SK-N-MC (cell line): ENCODE measurements around the gene BANF1.

Experiments
- DNase-seq: peaks from one replicate; pipeline ENCODE4 v3.0.0-alpha.2; 2011; ENCODE audit warnings: low read depth, low spot score
- H3K27ac ChIP-seq: fragments of 200-600 bp; sonication (generic); 2 replicates; pipeline ENCODE4 v1.5.1; 2016; ENCODE audit warnings: mixed run types
- H3K36me3 ChIP-seq: fragments of 200-600 bp; sonication (generic); 2 replicates; pipeline ENCODE4 v1.6.1; 2017; ENCODE audit warnings: antibody characterized with exemption, low read length, mixed read lengths; ENCODE audit not compliant: insufficient read depth
- H3K4me3 ChIP-seq: fragments of 200-600 bp; sonication (generic); 2 replicates; pipeline ENCODE4 v1.5.1; 2016
- H3K9ac ChIP-seq: fragments of 200-600 bp; sonication (generic); 2 replicates; pipeline ENCODE4 v1.8.0; 2017; ENCODE audit warnings: mixed run types, mixed read lengths; ENCODE audit not compliant: insufficient read length
- H3K9me3 ChIP-seq: fragments of 200-600 bp; sonication (generic); 2 replicates; pipeline ENCODE4 v1.6.1; 2017; ENCODE audit warnings: low read depth, mild to moderate bottlenecking, antibody characterized with exemption, low read length, moderate library complexity, mixed read lengths
- EZH2 ChIP-seq: fragments of 200-600 bp; sonication (generic); IDR thresholded peaks from one replicate; pipeline ENCODE4 v1.6.1; 2017; ENCODE audit warnings: antibody characterized with exemption
- FOXP2 ChIP-seq: optimal IDR thresholded peaks from 2 replicates; pipeline ENCODE3; 2011; ENCODE audit warnings: mild to moderate bottlenecking, moderate library complexity; ENCODE audit not compliant: insufficient read depth; ENCODE audit errors: extremely low read length, control extremely low read depth
- POLR2AphosphoS5 ChIP-seq: IDR thresholded peaks from 2 replicates; pipeline ENCODE4 v1.6.1; 2012; ENCODE audit warnings: mild to moderate bottlenecking, low read depth, low read length, borderline replicate concordance

BANF1 gene

DNA sequence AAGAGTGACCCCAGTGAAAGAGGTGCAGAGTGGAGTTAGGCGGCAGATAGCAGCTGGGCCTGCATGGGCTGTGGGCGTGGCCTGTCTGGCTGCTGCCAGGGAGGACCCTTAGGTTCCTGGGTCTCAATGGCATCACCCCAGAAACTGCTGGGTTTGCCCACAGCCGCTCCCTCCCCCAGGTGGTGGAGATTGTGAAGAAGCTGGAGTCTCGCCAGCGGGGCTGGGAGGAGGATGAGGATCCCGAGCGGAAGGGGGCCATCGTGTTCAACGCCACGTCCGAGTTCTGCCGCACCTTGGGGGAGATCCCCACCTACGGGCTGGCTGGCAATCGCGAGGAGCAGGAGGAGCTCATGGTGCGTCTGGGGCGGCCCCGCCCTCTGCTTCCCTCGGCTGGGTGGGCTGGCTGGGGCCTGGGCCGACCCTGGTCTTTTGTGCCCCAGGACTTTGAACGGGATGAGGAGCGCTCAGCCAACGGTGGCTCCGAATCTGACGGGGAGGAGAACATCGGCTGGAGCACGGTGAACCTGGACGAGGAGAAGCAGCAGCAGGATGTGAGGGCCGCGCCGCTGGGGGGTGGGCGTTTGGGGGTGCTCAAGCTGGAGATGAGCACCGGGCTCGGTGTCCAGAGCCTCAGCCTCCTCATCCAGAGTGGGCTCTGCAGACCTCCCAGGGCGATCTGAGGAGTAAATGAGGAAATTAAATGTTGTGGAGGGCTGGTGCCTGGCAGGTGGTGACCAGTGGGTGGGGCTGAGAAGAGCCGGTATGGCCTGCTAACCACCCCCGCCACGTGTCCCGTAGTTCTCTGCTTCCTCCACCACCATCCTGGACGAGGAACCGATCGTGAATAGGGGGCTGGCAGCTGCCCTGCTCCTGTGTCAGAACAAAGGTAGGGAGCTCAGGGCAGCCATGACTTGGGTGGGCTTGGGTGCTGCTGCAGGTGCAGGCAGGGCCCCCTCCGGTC is 25.8 kb upstream of the BANF1 start:
- no peak for DNase-seq
- H3K27ac ChIP-seq = no peak overlapping the region
- H3K4me3 ChIP-seq = no peak overlapping the region
- TF ChIP-seq FOXP2 (no peak), POLR2AphosphoS5 (no peak), EZH2 (no peak)
- H3K9ac ChIP-seq = no peak overlapping the region
- H3K36me3 ChIP-seq = peaks cover 19% of the 10 kb centered on the region; the same call in 1 of the 2 replicates
- H3K9me3 ChIP-seq = no peaks in the 10 kb centered on the region

DNA sequence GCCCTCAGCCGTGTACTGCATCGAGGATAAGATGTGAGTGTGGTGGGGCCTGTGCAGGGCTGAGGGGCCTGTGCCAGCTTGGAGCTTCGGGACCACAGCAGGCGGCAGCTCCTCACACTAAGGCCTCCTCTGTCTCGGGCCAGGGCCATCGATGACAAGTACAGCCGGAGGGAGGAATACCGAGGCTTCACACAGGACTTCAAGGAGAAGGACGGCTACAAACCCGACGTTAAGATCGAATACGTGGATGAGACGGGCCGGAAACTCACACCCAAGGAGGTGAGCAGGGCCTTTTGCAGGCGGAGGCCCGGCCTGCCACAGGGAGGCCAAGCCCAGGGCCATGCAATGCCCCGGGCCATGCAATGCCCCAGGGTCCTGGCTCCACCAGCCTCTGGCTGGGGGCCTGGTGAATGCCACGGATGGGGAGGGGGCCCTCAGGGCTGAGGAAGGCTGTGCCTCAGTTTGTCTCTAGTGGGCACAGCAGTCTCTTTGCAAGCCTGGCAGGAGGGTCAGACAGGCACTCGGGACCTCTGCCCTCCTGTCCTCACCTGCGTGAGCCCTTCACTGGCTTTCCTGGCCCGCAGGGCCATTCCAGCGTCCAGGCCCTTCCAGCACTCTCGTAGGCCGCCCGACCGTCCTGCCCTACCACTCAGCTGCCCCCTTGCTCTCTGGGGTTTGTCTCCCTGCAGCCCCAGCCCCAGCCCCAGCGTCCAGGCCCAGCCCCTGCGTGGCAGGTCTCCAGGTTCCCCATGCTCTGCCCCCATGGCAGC is 24.5 kb upstream of the BANF1 start:
- Histone ChIP-seq H3K9ac (no peak overlapping the region), H3K27ac (no peak overlapping the region), H3K4me3 (no peak overlapping the region), H3K36me3 (peaks cover 19% of the 10 kb centered on the region; the same call in 1 of the 2 replicates), H3K9me3 (no peaks in the 10 kb centered on the region)
- no peak for TF ChIP-seq POLR2AphosphoS5
- no peak for TF ChIP-seq FOXP2
- TF ChIP-seq EZH2 = no peak
- no peak for DNase-seq

DNA sequence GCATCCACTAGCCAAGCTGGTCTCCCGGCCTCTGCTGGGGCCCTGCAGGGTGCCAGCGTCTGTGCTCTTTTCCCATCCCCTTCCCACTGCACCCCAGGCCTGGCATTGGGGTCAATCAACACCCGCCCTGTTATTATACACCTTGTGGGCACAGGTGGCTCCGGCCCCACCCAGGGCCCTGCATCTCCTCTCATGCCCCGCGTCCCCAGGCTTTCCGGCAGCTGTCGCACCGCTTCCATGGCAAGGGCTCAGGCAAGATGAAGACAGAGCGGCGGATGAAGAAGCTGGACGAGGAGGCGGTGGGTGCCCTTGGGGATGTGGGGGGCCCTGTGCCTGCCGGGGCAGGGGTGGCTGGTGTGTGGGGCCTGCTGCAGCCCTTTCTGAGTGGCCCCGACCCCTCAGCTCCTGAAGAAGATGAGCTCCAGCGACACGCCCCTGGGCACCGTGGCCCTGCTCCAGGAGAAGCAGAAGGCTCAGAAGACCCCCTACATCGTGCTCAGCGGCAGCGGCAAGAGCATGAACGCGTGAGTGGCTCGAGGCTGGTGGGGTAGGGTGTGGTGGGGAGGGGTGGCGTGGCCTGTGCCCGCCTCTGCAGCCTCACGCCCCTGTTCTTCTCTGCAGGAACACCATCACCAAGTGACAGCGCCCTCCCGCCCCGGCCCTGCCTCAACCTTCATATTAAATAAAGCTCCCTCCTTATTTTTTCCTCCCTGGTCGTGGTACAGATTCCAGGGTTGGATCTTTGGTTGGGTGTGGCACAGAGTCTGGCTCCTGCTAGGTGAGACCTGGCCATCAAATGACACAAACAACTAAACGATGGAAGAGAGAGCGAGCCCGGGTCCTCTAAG is 23.7 kb upstream of the BANF1 start:
- H3K4me3 ChIP-seq = no peak overlapping the region
- no peak for DNase-seq
- TF ChIP-seq EZH2 = no peak
- TF ChIP-seq FOXP2 = no peak
- TF ChIP-seq POLR2AphosphoS5 = no peak
- H3K9me3 ChIP-seq = no peaks in the 10 kb centered on the region
- no peak overlapping the region for H3K9ac ChIP-seq
- H3K27ac ChIP-seq = no peak overlapping the region
- peaks cover 14% of the 10 kb centered on the region; the same call in 1 of the 2 replicates for H3K36me3 ChIP-seq

DNA sequence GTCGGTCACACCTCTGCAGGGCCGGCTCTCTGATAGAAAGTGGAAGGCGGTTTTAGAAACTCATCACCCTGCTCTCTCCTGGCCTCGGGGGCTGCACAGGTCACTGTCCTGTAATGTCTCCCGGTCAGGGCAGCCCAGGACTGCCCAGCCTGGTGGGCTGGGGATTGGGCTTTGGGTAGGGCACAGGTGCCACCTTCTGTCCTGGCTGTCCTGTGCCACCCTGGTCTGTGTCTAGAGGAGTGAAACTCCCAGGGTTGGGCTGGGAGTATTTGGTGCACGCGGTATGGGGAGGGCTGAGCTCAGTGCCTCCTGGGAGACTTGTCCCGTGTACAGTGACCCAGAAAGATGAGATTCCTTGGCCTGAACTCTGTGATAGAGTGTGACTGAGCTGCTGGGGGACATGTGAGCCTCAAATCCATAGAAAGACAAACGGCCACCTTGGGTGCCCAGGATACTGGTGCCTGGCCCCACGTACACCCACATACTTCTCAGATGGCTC is 23.0 kb upstream of the BANF1 start:
- H3K36me3 ChIP-seq = peaks cover 11% of the 10 kb centered on the region; the same call in 1 of the 2 replicates
- H3K9ac ChIP-seq = no peak overlapping the region
- H3K9me3 ChIP-seq = no peaks in the 10 kb centered on the region
- no peak overlapping the region for H3K4me3 ChIP-seq
- no peak for DNase-seq
- TF ChIP-seq POLR2AphosphoS5 (no peak), FOXP2 (no peak), EZH2 (no peak)
- no peak overlapping the region for H3K27ac ChIP-seq

DNA sequence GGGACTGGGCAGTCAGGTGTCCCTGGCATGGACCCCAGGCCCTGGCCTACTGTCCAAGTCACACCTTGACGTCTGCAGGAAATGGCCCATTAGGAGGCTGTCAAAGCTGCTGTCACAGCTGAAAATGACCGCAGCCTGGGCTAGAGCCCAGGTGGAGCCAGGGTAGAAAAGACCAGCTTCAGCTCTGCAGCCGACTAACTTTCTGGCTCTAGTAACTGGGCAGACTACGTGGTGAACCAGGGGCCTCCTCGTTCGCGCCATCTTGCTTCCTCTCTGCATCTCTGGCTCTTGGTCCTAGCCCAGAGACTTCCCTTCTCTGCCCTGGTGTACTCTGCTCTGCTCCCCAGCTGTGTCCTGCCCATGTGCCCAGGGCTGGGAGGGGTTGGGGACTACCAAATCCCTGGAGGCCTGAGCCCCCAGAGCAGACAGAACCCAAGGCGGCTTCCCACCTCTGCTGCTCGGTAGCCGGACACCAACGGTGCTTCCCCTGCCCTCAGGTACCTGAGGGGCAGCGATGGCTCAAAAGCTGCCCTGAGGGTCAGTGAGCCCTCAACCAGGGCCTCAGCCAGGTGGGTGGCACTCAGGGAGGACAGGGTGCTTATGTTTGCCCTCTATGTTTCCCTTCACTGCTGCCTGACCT is 21.1 kb upstream of the BANF1 start:
- TF ChIP-seq EZH2 = no peak
- 0 out of 2 replicates have a peak, but pooled peaks have one; percentile 29 for TF ChIP-seq POLR2AphosphoS5
- Histone ChIP-seq H3K4me3 (no peak overlapping the region), H3K36me3 (peaks cover 11% of the 10 kb centered on the region; the same call in 1 of the 2 replicates), H3K27ac (no peak overlapping the region), H3K9me3 (no peaks in the 10 kb centered on the region), H3K9ac (no peak overlapping the region)
- DNase-seq = no peak

DNA sequence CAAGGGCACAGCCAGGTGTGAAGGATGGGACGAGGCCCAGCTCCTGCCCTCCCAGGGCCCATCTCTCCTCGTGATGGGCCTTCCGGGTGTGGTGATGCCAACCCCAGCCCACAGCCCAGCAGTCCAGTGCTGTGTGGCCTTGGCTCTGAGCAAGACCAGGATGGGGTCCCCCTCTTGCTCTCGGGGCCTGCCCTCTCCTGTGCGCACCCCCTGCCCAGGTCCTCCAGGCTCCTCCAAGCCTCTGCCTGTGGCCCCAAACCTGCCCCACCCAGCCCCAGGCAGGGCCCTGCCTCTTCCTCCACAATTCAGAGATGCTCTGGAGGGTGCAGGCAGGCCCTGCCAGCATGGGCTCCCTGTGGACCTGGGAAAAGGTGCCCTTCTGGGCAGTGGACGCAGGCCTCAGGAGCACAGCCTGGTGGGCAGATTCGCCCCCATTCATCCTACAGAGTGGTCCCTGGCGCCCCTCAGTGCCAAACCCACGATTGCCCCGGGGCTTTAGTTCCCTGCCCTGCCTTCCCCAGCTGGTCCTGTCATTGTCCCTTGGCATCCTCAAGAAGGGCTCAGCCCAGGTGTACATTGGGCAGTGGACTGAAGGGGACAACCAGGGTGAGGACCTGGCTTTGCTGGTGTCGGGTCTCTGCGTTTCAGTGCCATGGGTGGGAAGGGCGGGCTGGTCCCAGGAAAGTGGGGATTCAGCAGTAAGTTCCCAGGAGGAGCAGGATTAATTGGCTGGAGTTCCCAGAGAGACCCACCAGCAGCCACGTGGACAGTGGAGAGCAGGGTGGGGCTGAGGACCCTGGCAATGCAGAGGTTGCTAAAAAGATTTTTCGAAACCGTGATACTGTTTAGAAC is 20.1 kb upstream of the BANF1 start:
- H3K36me3 ChIP-seq = peaks cover 11% of the 10 kb centered on the region; the same call in 1 of the 2 replicates
- H3K4me3 ChIP-seq = no peak overlapping the region
- TF ChIP-seq FOXP2 = no peak
- no peak for TF ChIP-seq EZH2
- no peak for TF ChIP-seq POLR2AphosphoS5
- no peaks in the 10 kb centered on the region for H3K9me3 ChIP-seq
- H3K9ac ChIP-seq = no peak overlapping the region
- H3K27ac ChIP-seq = no peak overlapping the region
- DNase-seq = no peak
